ENCODE data around the gene RDX. TPM values are rescaled to one million over a fixed set of nuclear protein-coding genes. Genes with fewer than 3 reads are reported as not detected.

RDX gene
- total and polyA plus RNA-seq, 10 of the 15 experiments (the other 5 are each of a cell fraction or from before 2014, with no cell fraction given) = 24.6 to 62.2 (median 47.8) TPM

DNA sequence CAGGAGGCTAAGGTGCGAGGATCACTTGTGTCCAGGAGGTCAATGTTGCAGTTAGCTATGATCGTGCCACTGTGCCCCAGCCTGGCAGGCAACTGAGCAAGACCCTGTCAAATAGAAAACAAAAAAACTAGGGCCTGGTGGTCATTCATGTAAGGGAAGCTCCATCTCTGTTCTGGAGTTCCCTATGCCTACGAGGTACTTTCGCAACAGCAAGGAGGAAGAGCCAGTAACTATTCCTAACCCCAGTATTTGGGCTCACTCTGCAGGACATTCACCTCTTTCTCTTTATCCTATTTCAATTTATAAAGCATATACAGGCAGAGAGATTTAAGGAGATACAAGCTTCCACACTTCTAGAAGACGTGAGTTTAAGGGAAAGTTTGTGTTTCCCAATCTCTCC lies 46.6 kb downstream of the RDX start:
- TF ChIP-seq TCF12 (IDR thresholded peaks at IDR 0.05; ENCODE audit: low read depth, low read length) (no peak), NFIC (IDR thresholded peaks at IDR 0.05; ENCODE audit: low read depth, low read length) (no peak), SP1 (IDR thresholded peaks at IDR 0.05; ENCODE audit: low read depth, low read length) (no peak), CREM (IDR thresholded peaks at IDR 0.05; ENCODE audit: low read depth) (no peak), HCFC1 (IDR thresholded peaks at IDR 0.05; ENCODE audit: low read length) (no peak), MEF2A (IDR thresholded peaks at IDR 0.05; ENCODE audit: insufficient read depth, low read depth, low read length) (no peak), TBL1XR1 (IDR thresholded peaks at IDR 0.05; ENCODE audit: low read depth, low read length) (no peak), EP300 (IDR thresholded peaks at IDR 0.05; ENCODE audit: borderline replicate concordance in 1 of 2, control insufficient read depth in 1 of 2, low read depth in 2 of 2, low read length in 2 of 2) (no peak), CBFB (IDR thresholded peaks at IDR 0.05; ENCODE audit: low read depth) (no peak), ZBED1 (IDR thresholded peaks at IDR 0.05; ENCODE audit: borderline replicate concordance) (no peak), SUPT20H (IDR thresholded peaks at IDR 0.05; ENCODE audit: borderline replicate concordance, control insufficient read depth, low read depth, low read length) (no peak), ATF7 (IDR thresholded peaks at IDR 0.05; ENCODE audit: low read depth) (no peak), ZNF384 (IDR thresholded peaks at IDR 0.05; ENCODE audit: borderline replicate concordance, low read depth, low read length) (no peak), BMI1 (IDR thresholded peaks at IDR 0.05; ENCODE audit: borderline replicate concordance) (no peak), RELA (IDR thresholded peaks at IDR 0.05; ENCODE audit: borderline replicate concordance, partially characterized antibody) (no peak)
- TF ChIP-seq, protein P1, sequence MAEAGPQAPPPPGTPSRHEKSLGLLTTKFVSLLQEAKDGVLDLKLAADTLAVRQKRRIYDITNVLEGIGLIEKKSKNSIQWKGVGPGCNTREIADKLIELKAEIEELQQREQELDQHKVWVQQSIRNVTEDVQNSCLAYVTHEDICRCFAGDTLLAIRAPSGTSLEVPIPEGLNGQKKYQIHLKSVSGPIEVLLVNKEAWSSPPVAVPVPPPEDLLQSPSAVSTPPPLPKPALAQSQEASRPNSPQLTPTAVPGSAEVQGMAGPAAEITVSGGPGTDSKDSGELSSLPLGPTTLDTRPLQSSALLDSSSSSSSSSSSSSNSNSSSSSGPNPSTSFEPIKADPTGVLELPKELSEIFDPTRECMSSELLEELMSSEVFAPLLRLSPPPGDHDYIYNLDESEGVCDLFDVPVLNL (IDR thresholded peaks at IDR 0.05; ENCODE audit: low read depth, low read length) = no peak
- TF ChIP-seq, protein P2, sequence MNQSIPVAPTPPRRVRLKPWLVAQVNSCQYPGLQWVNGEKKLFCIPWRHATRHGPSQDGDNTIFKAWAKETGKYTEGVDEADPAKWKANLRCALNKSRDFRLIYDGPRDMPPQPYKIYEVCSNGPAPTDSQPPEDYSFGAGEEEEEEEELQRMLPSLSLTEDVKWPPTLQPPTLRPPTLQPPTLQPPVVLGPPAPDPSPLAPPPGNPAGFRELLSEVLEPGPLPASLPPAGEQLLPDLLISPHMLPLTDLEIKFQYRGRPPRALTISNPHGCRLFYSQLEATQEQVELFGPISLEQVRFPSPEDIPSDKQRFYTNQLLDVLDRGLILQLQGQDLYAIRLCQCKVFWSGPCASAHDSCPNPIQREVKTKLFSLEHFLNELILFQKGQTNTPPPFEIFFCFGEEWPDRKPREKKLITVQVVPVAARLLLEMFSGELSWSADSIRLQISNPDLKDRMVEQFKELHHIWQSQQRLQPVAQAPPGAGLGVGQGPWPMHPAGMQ (IDR thresholded peaks at IDR 0.05; ENCODE audit: borderline replicate concordance) = no peak
- TF ChIP-seq, protein P3, sequence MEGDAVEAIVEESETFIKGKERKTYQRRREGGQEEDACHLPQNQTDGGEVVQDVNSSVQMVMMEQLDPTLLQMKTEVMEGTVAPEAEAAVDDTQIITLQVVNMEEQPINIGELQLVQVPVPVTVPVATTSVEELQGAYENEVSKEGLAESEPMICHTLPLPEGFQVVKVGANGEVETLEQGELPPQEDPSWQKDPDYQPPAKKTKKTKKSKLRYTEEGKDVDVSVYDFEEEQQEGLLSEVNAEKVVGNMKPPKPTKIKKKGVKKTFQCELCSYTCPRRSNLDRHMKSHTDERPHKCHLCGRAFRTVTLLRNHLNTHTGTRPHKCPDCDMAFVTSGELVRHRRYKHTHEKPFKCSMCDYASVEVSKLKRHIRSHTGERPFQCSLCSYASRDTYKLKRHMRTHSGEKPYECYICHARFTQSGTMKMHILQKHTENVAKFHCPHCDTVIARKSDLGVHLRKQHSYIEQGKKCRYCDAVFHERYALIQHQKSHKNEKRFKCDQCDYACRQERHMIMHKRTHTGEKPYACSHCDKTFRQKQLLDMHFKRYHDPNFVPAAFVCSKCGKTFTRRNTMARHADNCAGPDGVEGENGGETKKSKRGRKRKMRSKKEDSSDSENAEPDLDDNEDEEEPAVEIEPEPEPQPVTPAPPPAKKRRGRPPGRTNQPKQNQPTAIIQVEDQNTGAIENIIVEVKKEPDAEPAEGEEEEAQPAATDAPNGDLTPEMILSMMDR (IDR thresholded peaks at IDR 0.05 in 2 of 3, conservative IDR thresholded peaks at IDR 0.05 in 1 of 3; ENCODE audit: control insufficient read depth in 2 of 3, extremely low read depth in 1 of 3, insufficient read depth in 1 of 3, low read depth in 3 of 3, low read length in 3 of 3) = no peak
- POLR2A ChIA-PET = interaction anchor here (0.7 to 0.9 kb wide), 2 partner anchors 8 to 99 kb away, joined by 4 to 5 read pairs; no protein-coding TSS in a partner anchor
- BruUV-seq (replicated peaks) = no TSS peak
- H3K36me3 ChIP-seq (ENCODE audit: control insufficient read depth in 2 of 2, insufficient read depth in 2 of 2, low read length in 1 of 2) = peaks cover 11 to 38% of the 10 kb centered on the region in 2 experiments
- no peak for ATAC-seq
- H3K4me3 ChIP-seq = no peak overlapping the region
- H3K79me2 ChIP-seq (ENCODE audit: control insufficient read depth, insufficient read depth, low read length) = no peaks in the 10 kb centered on the region
- no peak overlapping the region for H2AFZ ChIP-seq (ENCODE audit: control insufficient read depth, low read depth, low read length)
- H4K20me1 ChIP-seq (ENCODE audit: control insufficient read depth, insufficient read depth) = no peaks in the 10 kb centered on the region
- RAD21 ChIA-PET (ENCODE audit: unreplicated experiment) = interaction anchor here (1.0 kb wide), 1 partner anchor 303 kb away, joined by 3 read pairs; no protein-coding TSS in a partner anchor
- no peaks in the 10 kb centered on the region for H3K27me3 ChIP-seq (replicated peaks in 1 of 2; ENCODE audit: control insufficient read depth in 2 of 2, insufficient read depth in 2 of 2, low read length in 1 of 2)
- CTCF ChIA-PET = interaction anchor here (0.6 to 2.2 kb wide), 13 partner anchors 9 to 395 kb away, joined by 3 to 11 read pairs (median 4); no protein-coding TSS in a partner anchor
- H3K4me2 ChIP-seq (ENCODE audit: control insufficient read depth, insufficient read depth) = no peak overlapping the region
- H3K9ac ChIP-seq (ENCODE audit: control insufficient read depth, insufficient read depth, low read length) = no peak overlapping the region
- SMC1A ChIA-PET (ENCODE audit: uncharacterized antibody, unreplicated experiment) = interaction anchor here (0.9 to 2.1 kb wide), 9 partner anchors 12 to 310 kb away, joined by 3 to 7 read pairs (median 3); no protein-coding TSS in a partner anchor
- WGBS (ENCODE audit: insufficient coverage, insufficient replicate concordance, low lambda C conversion rate, missing lambda C conversion rate) = 98% methylated on average over 5 of the region's 5 CpGs
- intact Hi-C loops (cut with micrococcal nuclease; ENCODE audit: unreplicated experiment) = loop anchor here (1.0 kb wide), 1 partner anchor 303 kb away; no protein-coding TSS in a partner anchor
- FAIRE-seq = no peak
- no peaks in the 10 kb centered on the region for H3K4me1 ChIP-seq (ENCODE audit: control insufficient read depth, insufficient read depth, low read length)
- no peak overlapping the region for H3K27ac ChIP-seq (ENCODE audit: control insufficient read depth, insufficient read depth)
- no peak for DNase-seq (ENCODE audit: low read depth, low spot score)
- in situ Hi-C loops (cut with MboI) = no loop called here
- no peaks in the 10 kb centered on the region for H3K9me3 ChIP-seq (replicated peaks; ENCODE audit: control insufficient read depth, insufficient read depth, low read length)
